Lung microvascular endothelial cell (primary cell): Measurements from ENCODE around the gene ABCG5. TPM values are rescaled to one million over a fixed set of nuclear protein-coding genes. Genes with fewer than 3 reads are reported as not detected.

Experiments
- DNase-seq, 2 donors: peaks; one replicate each; pipeline versions ENCODE4 v3.0.0 to v3.0.0-alpha.2; 2010; ENCODE audit warnings: low read depth in 2 of 2
- total RNA-seq: library from RNA; depleted of rRNA; stranded (reverse); fragments of >200 nt; gene quantifications from 2 replicates; pipeline ENCODE4 v1.2.1, GENCODE V29; 2014

ABCG5 gene
- total RNA-seq = not detected in 2 replicates

- no peak for DNase-seq
Observed at GRCh38 chr2:43838560-43839267, at the start of gene ABCG5, which contains the start of gene ABCG8. Gene ABCG5, minus strand, starts transcription at chr2:43838839. Its CDS starts 160 bp downstream, at chr2:43838679. Gene ABCG8, plus strand, starts transcription at chr2:43838971. Its CDS starts 83 bp downstream, at chr2:43839054.

- DNase-seq = no peak
Observed at GRCh38 chr2:43887176-43887575, 48.5 kb upstream of the ABCG5 start.

GRCh38 chr2:43885132-43885632 lies 46.5 kb upstream of the ABCG5 start:
- DNase-seq = no peak

- no peak for DNase-seq
Observed at GRCh38 chr2:43884689-43885088, 46.0 kb upstream of the ABCG5 start.

GRCh38 chr2:43882312-43882711 lies 43.7 kb upstream of the ABCG5 start:
- no peak for DNase-seq

GRCh38 chr2:43880952-43881351 lies 42.3 kb upstream of the ABCG5 start:
- DNase-seq = no peak

GRCh38 chr2:43880471-43880870 lies 41.8 kb upstream of the ABCG5 start:
- DNase-seq = no peak

GRCh38 chr2:43879261-43879660 lies 40.6 kb upstream of the ABCG5 start:
- DNase-seq = no peak

- peak; percentile 62 to 69 for DNase-seq
Observed at GRCh38 chr2:43877782-43878464, 39.3 kb upstream of the ABCG5 start.

GRCh38 chr2:43874776-43875451 lies 36.3 kb upstream of the ABCG5 start:
- no peak for DNase-seq

GRCh38 chr2:43872151-43872550 lies 33.5 kb upstream of the ABCG5 start:
- no peak for DNase-seq

- DNase-seq = no peak
Observed at GRCh38 chr2:43855292-43855691, 16.7 kb upstream of the ABCG5 start.

- DNase-seq = no peak
Observed at GRCh38 chr2:43854671-43855070, 16.0 kb upstream of the ABCG5 start.

GRCh38 chr2:43853141-43854081 lies 14.8 kb upstream of the ABCG5 start:
- no peak for DNase-seq

- DNase-seq = no peak
Observed at GRCh38 chr2:43852196-43852730, 13.6 kb upstream of the ABCG5 start.

GRCh38 chr2:43851011-43851980 lies 12.7 kb upstream of the ABCG5 start:
- DNase-seq = no peak

GRCh38 chr2:43848214-43848613 lies 9.6 kb upstream of the ABCG5 start:
- DNase-seq = no peak

GRCh38 chr2:43846140-43846793 lies 7.6 kb upstream of the ABCG5 start:
- DNase-seq = no peak

GRCh38 chr2:43845181-43845580 lies 6.5 kb upstream of the ABCG5 start:
- no peak for DNase-seq
